Gastrocnemius medialis (tissue), 4 donors: ENCODE results near the gene RGMA.

ENCODE experiments used
- CTCF ChIP-seq, 5 experiments: fragments of 450-650 bp in 3 of 5; fragments of 200-600 bp in 2 of 5; sonication (generic) in 2 of 5; IDR thresholded peaks in 4 of 5; conservative IDR thresholded peaks in 1 of 5; 1 replicate in 4 of 5; 2 replicates in 1 of 5; pipeline ENCODE4 v1.5.1; 2016 to 2019; ENCODE audit warnings: antibody characterized with exemption in 5 of 5, mild to moderate bottlenecking in 3 of 5, moderate library complexity in 3 of 5
- POLR2A ChIP-seq, 2 donors: fragments of 450-650 bp; IDR thresholded peaks; one replicate each; pipeline ENCODE4 v1.6.1; 2017; ENCODE audit warnings: antibody characterized with exemption in 2 of 2, mild to moderate bottlenecking in 2 of 2, moderate library complexity in 2 of 2

GRCh38 chr15:93024716-93025624 lies 64.0 kb downstream of the RGMA start:
- no peak for TF ChIP-seq CTCF (IDR thresholded peaks at IDR 0.05 in 4 of 5, conservative IDR thresholded peaks at IDR 0.05 in 1 of 5)
- no peak for TF ChIP-seq POLR2A (IDR thresholded peaks at IDR 0.05)
